GM19043 (cell line): ENCODE measurements around the gene CEP131.

Experiments
- ATAC-seq: cut with Tn5 transposase; IDR thresholded peaks from one replicate; pipeline ENCODE4 v1.9.1; 2021; ENCODE audit warnings: low read depth; ENCODE audit not compliant: unreplicated experiment

The CEP131 gene

GRCh38 chr17:81222906-81223761, at the start of gene CEP131:
TSS of gene CEP131 (minus strand) at chr17:81222965. CDS start at chr17:81220056, 2,909 bp downstream.
- ATAC-seq = peak; percentile 94

GRCh38 chr17:81271226-81271625, 48.5 kb upstream of the CEP131 start:
- no peak for ATAC-seq

GRCh38 chr17:81270279-81270678, 47.5 kb upstream of the CEP131 start:
- ATAC-seq = no peak

- no peak for ATAC-seq
Observed at GRCh38 chr17:81267390-81268067, 44.8 kb upstream of the CEP131 start.

- ATAC-seq = no peak
Observed at GRCh38 chr17:81265576-81265975, 42.8 kb upstream of the CEP131 start.

- no peak for ATAC-seq
Observed at GRCh38 chr17:81264640-81265039, 41.9 kb upstream of the CEP131 start.

- no peak for ATAC-seq
Observed at GRCh38 chr17:81263371-81264181, 40.8 kb upstream of the CEP131 start.

GRCh38 chr17:81261582-81262336, 39.0 kb upstream of the CEP131 start:
- no peak for ATAC-seq

GRCh38 chr17:81261096-81261495, 38.3 kb upstream of the CEP131 start:
- no peak for ATAC-seq

- ATAC-seq = no peak
Observed at GRCh38 chr17:81260641-81261040, 37.9 kb upstream of the CEP131 start.

- no peak for ATAC-seq
Observed at GRCh38 chr17:81260171-81260570, 37.4 kb upstream of the CEP131 start.

- no peak for ATAC-seq
Observed at GRCh38 chr17:81259058-81259605, 36.4 kb upstream of the CEP131 start.

- ATAC-seq = no peak
Observed at GRCh38 chr17:81258292-81258691, 35.5 kb upstream of the CEP131 start.

- no peak for ATAC-seq
Observed at GRCh38 chr17:81257533-81257932, 34.8 kb upstream of the CEP131 start.

- no peak for ATAC-seq
Observed at GRCh38 chr17:81256616-81257015, 33.9 kb upstream of the CEP131 start.

GRCh38 chr17:81254955-81255717, 32.4 kb upstream of the CEP131 start:
- no peak for ATAC-seq

- no peak for ATAC-seq
Observed at GRCh38 chr17:81253358-81254131, 30.8 kb upstream of the CEP131 start.

GRCh38 chr17:81252987-81253329, 30.2 kb upstream of the CEP131 start:
- ATAC-seq = no peak
